GM21825 (cell line): Measurements from ENCODE around the gene FNIP2.
A peak's percentile ranks its signal among the peaks of the same experiment; 100 is the strongest.
"Not testable (repeated sequence)": the region's sequence is repeated elsewhere in the genome, so short reads cannot be mapped to it uniquely, and the experiment has no call there.

Experiments used
- ATAC-seq: cut with Tn5 transposase; IDR thresholded peaks from one replicate; pipeline ENCODE4 v1.9.1; 2021; ENCODE audit warnings: mild to moderate bottlenecking, moderate library complexity; ENCODE audit not compliant: unreplicated experiment

Gene FNIP2

GRCh38 chr4:158903079-158903456 lies 134.2 kb downstream of the FNIP2 start:
- no peak for ATAC-seq

- no peak for ATAC-seq
These were observed 134.7 kb downstream of the FNIP2 start for GRCh38 chr4:158903472-158904043.

GRCh38 chr4:158904815-158905214 lies 136.0 kb downstream of the FNIP2 start:
- ATAC-seq = no peak

GRCh38 chr4:158906073-158906472 lies 137.2 kb downstream of the FNIP2 start:
- ATAC-seq = peak; percentile 88

- no peak for ATAC-seq
These were observed 143.6 kb downstream of the FNIP2 start for GRCh38 chr4:158912390-158912789.

- no peak for ATAC-seq
These were observed 144.0 kb downstream of the FNIP2 start for GRCh38 chr4:158912806-158913205.

GRCh38 chr4:158913766-158914165 lies 144.9 kb downstream of the FNIP2 start:
- ATAC-seq = no peak

- no peak for ATAC-seq
These were observed 145.4 kb downstream of the FNIP2 start for GRCh38 chr4:158914218-158914617.

- ATAC-seq = no peak
These were observed 146.9 kb downstream of the FNIP2 start for GRCh38 chr4:158915683-158916241.

- not testable (repeated sequence) for ATAC-seq
These were observed 151.7 kb downstream of the FNIP2 start for GRCh38 chr4:158920452-158920996.

- ATAC-seq = not testable (repeated sequence)
These were observed 158.9 kb downstream of the FNIP2 start for GRCh38 chr4:158927774-158928173.

- ATAC-seq = no peak
These were observed 161.3 kb downstream of the FNIP2 start for GRCh38 chr4:158929939-158930638.

- no peak for ATAC-seq
These were observed 161.8 kb downstream of the FNIP2 start for GRCh38 chr4:158930639-158930972.

- no peak for ATAC-seq
These were observed 164.4 kb downstream of the FNIP2 start for GRCh38 chr4:158933236-158933635.

GRCh38 chr4:158934996-158935669 lies 166.3 kb downstream of the FNIP2 start:
- no peak for ATAC-seq

GRCh38 chr4:158936238-158936637 lies 167.4 kb downstream of the FNIP2 start:
- ATAC-seq = no peak

- ATAC-seq = no peak
These were observed 169.6 kb downstream of the FNIP2 start for GRCh38 chr4:158938220-158939044.

GRCh38 chr4:158940271-158940670 lies 171.4 kb downstream of the FNIP2 start:
- no peak for ATAC-seq

GRCh38 chr4:158941321-158941720 lies 172.5 kb downstream of the FNIP2 start:
- ATAC-seq = no peak

GRCh38 chr4:158941895-158942294 lies 173.1 kb downstream of the FNIP2 start:
- no peak for ATAC-seq
